Memory B cell (primary cell): ENCODE results near the gene DOP1B.

Experiments
- ATAC-seq: fragments of 150-1000 bp; cut with Tn5 transposase; 2 replicates; pipeline ENCODE4 v1.10.0; 2021; ENCODE audit warnings: low read depth, mild to moderate bottlenecking, moderate library complexity
- DNase-seq, 2 donors: peaks; one replicate each; pipeline ENCODE4 v3.0.0; 2022; ENCODE audit warnings: low spot score in 2 of 2
- H3K27ac Mint-ChIP-seq: one replicate; pipeline ENCODE4 v1.8.0; 2022; ENCODE audit warnings: mild to moderate bottlenecking, moderate library complexity, mixed read lengths
- H3K27me3 Mint-ChIP-seq: one replicate; pipeline ENCODE4 v1.8.0; 2022; ENCODE audit warnings: mixed read lengths
- H3K36me3 Mint-ChIP-seq: one replicate; pipeline ENCODE4 v1.8.0; 2022; ENCODE audit warnings: mild to moderate bottlenecking, mixed read lengths
- H3K4me1 Mint-ChIP-seq: one replicate; pipeline ENCODE4 v1.8.0; 2022; ENCODE audit warnings: mixed read lengths
- H3K4me3 Mint-ChIP-seq: one replicate; pipeline ENCODE4 v1.8.0; 2022; ENCODE audit warnings: mild to moderate bottlenecking, moderate library complexity, mixed read lengths
- H3K9me3 Mint-ChIP-seq: one replicate; pipeline ENCODE4 v1.8.0; 2022; ENCODE audit warnings: mixed read lengths

DOP1B gene

DNA sequence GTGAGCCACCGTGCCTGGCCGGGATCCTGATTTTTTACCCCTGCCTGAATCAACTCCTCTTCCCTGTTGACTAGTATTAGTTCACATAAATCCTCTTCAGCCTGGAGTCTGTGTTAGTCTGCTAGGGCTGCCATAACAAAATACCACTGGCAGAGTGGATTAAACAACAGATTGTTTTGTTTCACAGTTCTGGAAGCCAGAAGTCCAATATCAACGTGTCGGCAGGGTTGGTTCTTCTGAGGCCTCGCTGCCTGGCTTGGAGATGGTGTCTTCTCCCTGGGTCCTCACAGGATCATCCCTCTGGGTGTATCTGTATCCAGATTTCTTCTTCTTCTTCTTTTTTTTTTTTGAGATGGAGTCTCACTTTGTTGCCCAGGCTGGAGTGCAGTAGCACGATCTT lies 18.2 kb downstream of the DOP1B start:
- Mint-ChIP-seq H3K27me3 (no peaks in the 10 kb centered on the region), H3K4me1 (peaks cover 16% of the 10 kb centered on the region), H3K36me3 (peaks cover 23% of the 10 kb centered on the region), H3K9me3 (no peaks in the 10 kb centered on the region), H3K27ac (no peak overlapping the region), H3K4me3 (no peak overlapping the region)
- DNase-seq (no peak), ATAC-seq (no peak)

DNA sequence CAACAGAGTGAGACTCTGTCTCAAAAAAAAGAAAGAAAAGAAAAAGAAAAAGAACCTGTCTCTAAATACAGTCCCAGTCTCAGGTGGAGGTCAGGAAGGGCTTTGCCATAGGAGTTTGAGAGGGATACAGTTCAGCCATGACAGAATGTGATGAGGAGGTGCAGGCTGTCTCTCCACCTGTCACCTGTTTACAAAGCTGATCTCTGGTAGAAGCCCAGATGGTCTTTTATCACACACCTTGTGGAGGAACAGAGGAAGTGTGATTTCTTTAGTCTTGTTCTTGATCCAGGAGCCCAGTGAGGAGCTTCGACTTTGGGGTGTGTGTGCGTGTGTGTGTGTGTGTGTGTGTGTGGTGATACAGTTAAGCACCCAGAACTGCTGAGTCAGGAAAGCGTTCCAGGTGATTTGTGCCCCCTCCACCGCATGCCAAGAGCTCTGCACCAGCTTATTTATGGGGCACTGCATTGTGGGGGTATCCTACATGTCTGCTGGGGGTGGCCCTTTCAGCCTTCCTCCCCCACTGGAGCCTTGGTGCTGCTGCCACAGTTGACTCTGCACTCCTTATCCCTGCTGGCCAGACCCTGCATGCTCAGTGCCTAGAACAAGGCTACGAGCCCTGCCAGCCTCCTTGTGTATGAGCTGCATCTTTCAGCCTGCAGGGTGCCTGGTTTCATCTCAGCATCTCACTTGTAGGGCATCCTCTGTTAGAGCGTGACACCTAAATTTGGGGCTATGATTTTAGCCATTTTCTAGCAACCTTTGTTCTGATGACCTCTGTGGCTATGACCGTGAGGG lies 19.3 kb downstream of the DOP1B start:
- DNase-seq: no peak
- H3K4me1 Mint-ChIP-seq: peaks cover 14% of the 10 kb centered on the region
- no peaks in the 10 kb centered on the region for H3K9me3 Mint-ChIP-seq
- peak overlapping the region; percentile 36 for H3K27ac Mint-ChIP-seq
- no peak for ATAC-seq
- H3K36me3 Mint-ChIP-seq: peaks cover 21% of the 10 kb centered on the region
- H3K27me3 Mint-ChIP-seq: no peaks in the 10 kb centered on the region
- no peak overlapping the region for H3K4me3 Mint-ChIP-seq

DNA sequence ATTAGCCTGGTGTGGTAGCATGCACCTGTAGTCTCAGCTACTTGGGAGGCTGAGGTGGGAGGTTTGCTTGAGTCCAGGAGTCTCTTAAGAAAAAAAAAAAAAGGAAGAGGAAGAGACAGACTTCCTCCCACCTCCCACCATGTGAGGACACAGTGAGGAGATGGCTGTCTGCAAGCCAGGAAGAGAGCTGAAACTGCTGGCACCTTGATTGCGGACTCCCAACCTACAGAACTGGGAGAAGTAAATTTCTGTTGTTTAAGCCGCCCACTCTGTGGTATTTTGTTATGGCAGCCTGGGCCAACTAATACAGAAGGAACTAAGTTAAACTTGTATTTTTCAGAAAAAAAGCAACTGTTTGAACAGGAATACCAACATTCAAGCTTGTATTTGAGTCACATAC lies 21.7 kb downstream of the DOP1B start:
- H3K27ac Mint-ChIP-seq: no peak overlapping the region
- H3K4me1 Mint-ChIP-seq: peaks cover 26% of the 10 kb centered on the region
- H3K9me3 Mint-ChIP-seq: no peaks in the 10 kb centered on the region
- H3K36me3 Mint-ChIP-seq: peaks cover 16% of the 10 kb centered on the region
- H3K4me3 Mint-ChIP-seq: no peak overlapping the region
- no peak for ATAC-seq
- H3K27me3 Mint-ChIP-seq: no peaks in the 10 kb centered on the region
- DNase-seq: no peak

DNA sequence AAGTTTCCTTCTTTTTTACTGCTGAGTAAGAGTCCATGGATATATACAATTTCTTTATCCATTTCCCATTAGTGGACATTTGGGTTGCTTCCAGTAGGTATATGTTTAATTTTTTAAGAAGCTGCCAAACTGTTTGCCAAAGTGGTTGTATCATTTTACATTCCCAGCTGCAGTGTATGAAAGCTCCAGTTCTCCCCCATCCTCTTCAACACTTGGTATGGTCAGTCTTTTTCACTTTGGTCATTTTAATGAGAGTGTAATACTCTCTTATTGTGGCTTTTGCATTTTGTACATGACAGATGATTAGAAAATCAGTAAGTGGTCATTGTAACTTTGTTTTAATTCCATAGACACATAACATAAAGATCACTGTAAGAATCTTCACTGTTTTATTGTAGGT lies 22.5 kb downstream of the DOP1B start:
- H3K4me1 Mint-ChIP-seq: peaks cover 23% of the 10 kb centered on the region
- DNase-seq: no peak
- no peak for ATAC-seq

DNA sequence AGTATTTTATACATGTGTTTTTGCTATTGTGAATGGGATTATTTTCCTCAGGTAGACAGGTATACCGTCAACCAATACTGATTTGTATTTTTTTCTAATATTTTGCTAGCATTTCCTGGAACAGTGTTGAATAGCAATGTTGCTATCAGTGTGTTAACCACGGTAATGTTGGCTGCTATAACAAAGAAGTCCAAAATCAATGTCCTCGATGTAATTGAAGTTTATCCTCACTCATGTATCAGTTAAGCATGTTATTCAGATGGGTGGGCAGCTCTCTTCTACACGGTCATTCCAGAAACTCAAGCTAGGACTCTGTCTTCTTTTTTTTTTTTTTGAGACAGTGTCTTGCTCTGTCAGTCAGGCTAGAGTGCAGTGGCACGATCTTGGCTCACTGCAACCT lies 24.3 kb downstream of the DOP1B start:
- peaks cover 17% of the 10 kb centered on the region for H3K36me3 Mint-ChIP-seq
- no peak overlapping the region for H3K27ac Mint-ChIP-seq
- H3K4me1 Mint-ChIP-seq: peaks cover 21% of the 10 kb centered on the region
- no peak overlapping the region for H3K4me3 Mint-ChIP-seq
- DNase-seq (no peak), ATAC-seq (no peak)
- no peaks in the 10 kb centered on the region for H3K9me3 Mint-ChIP-seq
- H3K27me3 Mint-ChIP-seq: no peaks in the 10 kb centered on the region

More for the DNA sequence above, 22.5 kb downstream of the DOP1B start:
- Mint-ChIP-seq H3K4me3 (no peak overlapping the region), H3K9me3 (no peaks in the 10 kb centered on the region), H3K27me3 (no peaks in the 10 kb centered on the region), H3K27ac (no peak overlapping the region), H3K36me3 (peaks cover 16% of the 10 kb centered on the region)

GRCh38 chr21:36183144-36183795 lies 26.6 kb downstream of the DOP1B start:
- no peaks in the 10 kb centered on the region for H3K9me3 Mint-ChIP-seq
- peaks cover 22% of the 10 kb centered on the region for H3K4me1 Mint-ChIP-seq
- DNase-seq (no peak), ATAC-seq (no peak)
- no peak overlapping the region for H3K4me3 Mint-ChIP-seq
- peaks cover 18% of the 10 kb centered on the region for H3K36me3 Mint-ChIP-seq
- no peak overlapping the region for H3K27ac Mint-ChIP-seq
- H3K27me3 Mint-ChIP-seq: no peaks in the 10 kb centered on the region

DNA sequence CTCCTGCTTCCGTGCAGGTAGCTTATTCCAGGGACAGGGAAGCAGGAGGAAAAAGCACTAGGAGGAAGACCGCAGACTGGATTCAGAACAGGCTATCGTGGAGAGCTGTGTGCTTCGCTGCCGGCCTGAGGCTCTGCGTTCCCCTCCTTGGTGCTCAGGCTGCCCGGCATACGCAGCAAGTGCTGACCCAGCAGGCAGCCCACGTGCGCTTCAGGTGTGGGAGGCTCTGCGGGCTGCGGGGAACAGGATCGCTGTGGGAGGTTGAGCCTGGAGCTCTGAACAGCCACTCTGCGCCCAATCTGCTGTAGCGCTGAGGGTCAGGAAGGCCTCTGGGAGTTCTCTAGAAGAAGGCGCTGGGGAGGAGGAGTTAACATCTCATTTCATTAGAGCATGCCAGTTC lies 27.9 kb downstream of the DOP1B start:
- no peaks in the 10 kb centered on the region for H3K27me3 Mint-ChIP-seq
- H3K27ac Mint-ChIP-seq: no peak overlapping the region

GRCh38 chr21:36185523-36185922 lies 28.9 kb downstream of the DOP1B start:
- Mint-ChIP-seq H3K4me1 (peaks cover 25% of the 10 kb centered on the region), H3K27ac (no peak overlapping the region), H3K36me3 (peaks cover 17% of the 10 kb centered on the region), H3K9me3 (no peaks in the 10 kb centered on the region), H3K4me3 (no peak overlapping the region), H3K27me3 (no peaks in the 10 kb centered on the region)
- no peak for DNase-seq
- ATAC-seq: no peak

More for the DNA sequence above, 27.9 kb downstream of the DOP1B start:
- ATAC-seq (no peak), DNase-seq (no peak)
- H3K4me1 Mint-ChIP-seq: peaks cover 25% of the 10 kb centered on the region
- H3K4me3 Mint-ChIP-seq: no peak overlapping the region
- H3K9me3 Mint-ChIP-seq: no peaks in the 10 kb centered on the region
- peaks cover 17% of the 10 kb centered on the region for H3K36me3 Mint-ChIP-seq

GRCh38 chr21:36186081-36186480 lies 29.5 kb downstream of the DOP1B start:
- Mint-ChIP-seq H3K4me3 (no peak overlapping the region), H3K36me3 (peaks cover 22% of the 10 kb centered on the region), H3K27ac (no peak overlapping the region), H3K27me3 (no peaks in the 10 kb centered on the region), H3K4me1 (peaks cover 25% of the 10 kb centered on the region), H3K9me3 (no peaks in the 10 kb centered on the region)
- ATAC-seq (no peak), DNase-seq (no peak)

- Mint-ChIP-seq H3K9me3 (no peaks in the 10 kb centered on the region), H3K36me3 (peaks cover 19% of the 10 kb centered on the region), H3K4me3 (no peak overlapping the region), H3K27me3 (no peaks in the 10 kb centered on the region), H3K4me1 (peaks cover 21% of the 10 kb centered on the region), H3K27ac (no peak overlapping the region)
- ATAC-seq (no peak), DNase-seq (no peak)
Observed at GRCh38 chr21:36186506-36187399, 30.1 kb downstream of the DOP1B start.

DNA sequence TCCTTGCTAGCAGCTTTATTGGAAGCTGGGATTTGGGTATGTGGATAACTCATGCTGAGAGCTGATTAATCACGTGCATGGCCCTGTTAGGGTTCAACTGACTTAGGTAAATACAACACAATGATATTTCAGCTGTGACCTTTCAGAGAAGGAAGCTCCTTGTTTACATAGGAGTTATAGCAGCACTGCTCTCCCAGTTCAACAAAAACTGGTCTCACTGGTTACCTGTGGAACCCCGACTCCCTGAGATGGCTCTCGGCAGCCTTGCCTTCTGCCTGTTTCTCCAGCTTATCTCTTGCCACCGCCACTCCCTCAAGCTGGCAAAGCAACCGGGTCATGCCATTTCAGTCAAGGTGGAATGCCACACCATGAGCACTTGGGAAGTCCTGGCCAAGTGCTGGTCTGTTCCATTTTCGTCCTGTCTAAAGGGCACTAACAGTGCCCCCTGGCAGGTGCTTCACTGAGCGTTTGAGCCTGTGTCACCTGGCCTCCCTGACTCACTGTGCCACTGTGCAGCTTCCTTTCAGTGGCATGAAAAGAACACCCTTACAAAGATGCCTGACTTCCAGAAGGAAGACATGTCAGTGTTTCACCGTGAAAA lies 31.6 kb downstream of the DOP1B start:
- Mint-ChIP-seq H3K4me3 (no peak overlapping the region), H3K36me3 (peaks cover 19% of the 10 kb centered on the region), H3K27ac (no peak overlapping the region), H3K4me1 (peaks cover 12% of the 10 kb centered on the region), H3K27me3 (no peaks in the 10 kb centered on the region), H3K9me3 (no peaks in the 10 kb centered on the region)
- no peak for ATAC-seq
- no peak for DNase-seq

GRCh38 chr21:36188937-36189336 lies 32.3 kb downstream of the DOP1B start:
- Mint-ChIP-seq H3K36me3 (peaks cover 19% of the 10 kb centered on the region), H3K27me3 (no peaks in the 10 kb centered on the region), H3K4me3 (no peak overlapping the region), H3K9me3 (no peaks in the 10 kb centered on the region), H3K27ac (no peak overlapping the region), H3K4me1 (peaks cover 11% of the 10 kb centered on the region)
- ATAC-seq (no peak), DNase-seq (no peak)

GRCh38 chr21:36190736-36191135 lies 34.1 kb downstream of the DOP1B start:
- no peak for DNase-seq
- Mint-ChIP-seq H3K27ac (peak overlapping the region; percentile 26), H3K27me3 (no peaks in the 10 kb centered on the region), H3K36me3 (peaks cover 14% of the 10 kb centered on the region), H3K4me3 (no peak overlapping the region), H3K4me1 (peaks cover 11% of the 10 kb centered on the region), H3K9me3 (no peaks in the 10 kb centered on the region)
- ATAC-seq: no peak

- Mint-ChIP-seq H3K36me3 (peaks cover 15% of the 10 kb centered on the region), H3K9me3 (no peaks in the 10 kb centered on the region), H3K27ac (no peak overlapping the region), H3K27me3 (no peaks in the 10 kb centered on the region), H3K4me1 (peaks cover 12% of the 10 kb centered on the region), H3K4me3 (no peak overlapping the region)
- ATAC-seq (no peak), DNase-seq (no peak)
Observed at GRCh38 chr21:36193200-36193599, 36.6 kb downstream of the DOP1B start.
